ENCODE measurements around the gene SPECC1L. TPM values are rescaled to one million over a fixed set of nuclear protein-coding genes. Genes with fewer than 3 reads are reported as not detected.
A peak's percentile ranks its signal among the peaks of the same experiment; 100 is the strongest.
"Not testable (repeated sequence)": the region's sequence is repeated elsewhere in the genome, so short reads cannot be mapped to it uniquely, and the experiment has no call there.

The SPECC1L gene
- total RNA-seq, 2 experiments from 2014 or later = 33.5 to 35.7 TPM

- H3K4me1 Mint-ChIP-seq (ENCODE audit: low read depth); H3K4me3 Mint-ChIP-seq; H3K9me3 Mint-ChIP-seq; intact Hi-C loops (cut with micrococcal nuclease); H3K27ac Mint-ChIP-seq; H3K27me3 Mint-ChIP-seq (ENCODE audit: low read depth); CTCF ChIA-PET; H3K36me3 Mint-ChIP-seq (ENCODE audit: low read depth); DNase-seq: not testable (repeated sequence)
These were observed 19.3 kb upstream of the SPECC1L start for GRCh38 chr22:24251286-24251685.

- intact Hi-C loops (cut with micrococcal nuclease); H3K36me3 Mint-ChIP-seq (ENCODE audit: low read depth); DNase-seq; H3K9me3 Mint-ChIP-seq; CTCF ChIA-PET; H3K4me1 Mint-ChIP-seq (ENCODE audit: low read depth); H3K4me3 Mint-ChIP-seq; H3K27me3 Mint-ChIP-seq (ENCODE audit: low read depth); H3K27ac Mint-ChIP-seq: not testable (repeated sequence)
These were observed 17.5 kb upstream of the SPECC1L start for GRCh38 chr22:24253126-24253525.

- H3K27me3 Mint-ChIP-seq (ENCODE audit: low read depth); H3K36me3 Mint-ChIP-seq (ENCODE audit: low read depth); DNase-seq; H3K4me3 Mint-ChIP-seq; H3K9me3 Mint-ChIP-seq; H3K27ac Mint-ChIP-seq; CTCF ChIA-PET; H3K4me1 Mint-ChIP-seq (ENCODE audit: low read depth); intact Hi-C loops (cut with micrococcal nuclease): not testable (repeated sequence)
These were observed 14.5 kb upstream of the SPECC1L start for GRCh38 chr22:24256136-24256535.

- H3K4me3 Mint-ChIP-seq; H3K27ac Mint-ChIP-seq; H3K9me3 Mint-ChIP-seq; H3K36me3 Mint-ChIP-seq (ENCODE audit: low read depth); DNase-seq; H3K27me3 Mint-ChIP-seq (ENCODE audit: low read depth); H3K4me1 Mint-ChIP-seq (ENCODE audit: low read depth); CTCF ChIA-PET; intact Hi-C loops (cut with micrococcal nuclease): not testable (repeated sequence)
These were observed 13.9 kb upstream of the SPECC1L start for GRCh38 chr22:24256736-24257135.

- DNase-seq = peak; percentile 77
- intact Hi-C loops (cut with micrococcal nuclease); H3K4me3 Mint-ChIP-seq; H3K27ac Mint-ChIP-seq; H3K4me1 Mint-ChIP-seq (ENCODE audit: low read depth); H3K27me3 Mint-ChIP-seq (ENCODE audit: low read depth); CTCF ChIA-PET; H3K9me3 Mint-ChIP-seq; H3K36me3 Mint-ChIP-seq (ENCODE audit: low read depth): not testable (repeated sequence)
These were observed 11.2 kb upstream of the SPECC1L start for GRCh38 chr22:24259459-24259858.

- H3K4me3 Mint-ChIP-seq; H3K4me1 Mint-ChIP-seq (ENCODE audit: low read depth); CTCF ChIA-PET; intact Hi-C loops (cut with micrococcal nuclease); DNase-seq; H3K27ac Mint-ChIP-seq; H3K36me3 Mint-ChIP-seq (ENCODE audit: low read depth); H3K9me3 Mint-ChIP-seq; H3K27me3 Mint-ChIP-seq (ENCODE audit: low read depth): not testable (repeated sequence)
These were observed 8.4 kb upstream of the SPECC1L start for GRCh38 chr22:24262185-24262749.

- H3K9me3 Mint-ChIP-seq; H3K27me3 Mint-ChIP-seq (ENCODE audit: low read depth); CTCF ChIA-PET; intact Hi-C loops (cut with micrococcal nuclease); H3K27ac Mint-ChIP-seq; H3K4me3 Mint-ChIP-seq; H3K4me1 Mint-ChIP-seq (ENCODE audit: low read depth); H3K36me3 Mint-ChIP-seq (ENCODE audit: low read depth); DNase-seq: not testable (repeated sequence)
These were observed 7.2 kb upstream of the SPECC1L start for GRCh38 chr22:24263479-24263878.

GRCh38 chr22:24264329-24264896, 6.2 kb upstream of the SPECC1L start:
- intact Hi-C loops (cut with micrococcal nuclease); H3K9me3 Mint-ChIP-seq; H3K4me1 Mint-ChIP-seq (ENCODE audit: low read depth); H3K27me3 Mint-ChIP-seq (ENCODE audit: low read depth); H3K36me3 Mint-ChIP-seq (ENCODE audit: low read depth); H3K4me3 Mint-ChIP-seq; H3K27ac Mint-ChIP-seq; DNase-seq; CTCF ChIA-PET: not testable (repeated sequence)

GRCh38 chr22:24265734-24266133, 4.9 kb upstream of the SPECC1L start:
- Mint-ChIP-seq H3K27ac (no peak overlapping the region), H3K9me3 (no peaks in the 10 kb centered on the region), H3K4me1 (ENCODE audit: low read depth) (peaks cover 2% of the 10 kb centered on the region), H3K36me3 (ENCODE audit: low read depth) (no peaks in the 10 kb centered on the region), H3K27me3 (ENCODE audit: low read depth) (no peaks in the 10 kb centered on the region), H3K4me3 (no peak overlapping the region)
- no peak for DNase-seq
- CTCF ChIA-PET = interaction anchor here (1.0 kb wide), 1 partner anchor 256 kb away, joined by 3 read pairs; no protein-coding TSS in a partner anchor
- intact Hi-C loops (cut with micrococcal nuclease) = no loop called here

GRCh38 chr22:24266495-24266894, 4.1 kb upstream of the SPECC1L start:
- H3K27ac Mint-ChIP-seq; H3K36me3 Mint-ChIP-seq (ENCODE audit: low read depth); H3K27me3 Mint-ChIP-seq (ENCODE audit: low read depth); H3K9me3 Mint-ChIP-seq; DNase-seq; intact Hi-C loops (cut with micrococcal nuclease); CTCF ChIA-PET; H3K4me1 Mint-ChIP-seq (ENCODE audit: low read depth); H3K4me3 Mint-ChIP-seq: not testable (repeated sequence)

- Mint-ChIP-seq H3K4me1 (ENCODE audit: low read depth) (peaks cover 36% of the 10 kb centered on the region), H3K9me3 (no peaks in the 10 kb centered on the region), H3K27ac (peak overlapping the region; percentile 87), H3K36me3 (ENCODE audit: low read depth) (peaks cover 10% of the 10 kb centered on the region), H3K27me3 (ENCODE audit: low read depth) (no peaks in the 10 kb centered on the region), H3K4me3 (peak overlapping the region; percentile 89)
- CTCF ChIA-PET = interaction anchor here (3.3 kb wide), 1 partner anchor 14 kb away, joined by 14 read pairs; no protein-coding TSS in a partner anchor
- peak; percentile 38 for DNase-seq
- intact Hi-C loops (cut with micrococcal nuclease) = loop anchor here (2.0 to 10.0 kb wide), 3 partner anchors 31 to 793 kb away; no protein-coding TSS in a partner anchor
These were observed 789 bp downstream of the SPECC1L start for GRCh38 chr22:24271386-24271854.

- intact Hi-C loops (cut with micrococcal nuclease) = loop anchor here (1.0 to 10.0 kb wide), 4 partner anchors 12 to 792 kb away; no protein-coding TSS in a partner anchor
- Mint-ChIP-seq H3K4me1 (ENCODE audit: low read depth) (peaks cover 36% of the 10 kb centered on the region), H3K27ac (peak overlapping the region; percentile 79), H3K36me3 (ENCODE audit: low read depth) (peaks cover 13% of the 10 kb centered on the region)
- H3K9me3 Mint-ChIP-seq; H3K4me3 Mint-ChIP-seq; H3K27me3 Mint-ChIP-seq (ENCODE audit: low read depth): not testable (repeated sequence)
- CTCF ChIA-PET = interaction anchor here (0.6 to 3.3 kb wide), 3 partner anchors 12 to 264 kb away, joined by 3 to 14 read pairs (median 3); no protein-coding TSS in a partner anchor
- DNase-seq = peak; percentile 23
These were observed 2.4 kb downstream of the SPECC1L start for GRCh38 chr22:24273031-24273430.

GRCh38 chr22:24273906-24274305, 3.3 kb downstream of the SPECC1L start:
- Mint-ChIP-seq H3K36me3 (ENCODE audit: low read depth) (peaks cover 13% of the 10 kb centered on the region), H3K4me1 (ENCODE audit: low read depth) (peaks cover 39% of the 10 kb centered on the region)
- CTCF ChIA-PET; H3K27ac Mint-ChIP-seq; H3K4me3 Mint-ChIP-seq; H3K27me3 Mint-ChIP-seq (ENCODE audit: low read depth); DNase-seq; H3K9me3 Mint-ChIP-seq: not testable (repeated sequence)
- intact Hi-C loops (cut with micrococcal nuclease) = loop anchor here (1.0 to 10.0 kb wide), 4 partner anchors 11 to 791 kb away; no protein-coding TSS in a partner anchor
